Right atrium auricular region (tissue), 2 donors: ENCODE measurements around the gene TACO1. TPM values are rescaled to one million over a fixed set of nuclear protein-coding genes. Genes with fewer than 3 reads are reported as not detected.

ENCODE experiments used
- DNase-seq: peaks from one replicate; pipeline ENCODE4 v3.0.0-alpha.2; 2019; ENCODE audit warnings: low spot score
- H3K27ac ChIP-seq, 2 donors: fragments of 200-600 bp; sonication (generic); 1 replicate in 1 of 2; 2 replicates in 1 of 2; pipeline ENCODE4 v1.5.1; 2016 to 2019
- H3K27me3 ChIP-seq, 2 donors: fragments of 200-600 bp; sonication (generic); one replicate each; pipeline versions ENCODE4 v1.5.1 to v1.6.0; 2017 to 2019
- H3K36me3 ChIP-seq: fragments of 200-600 bp; sonication (generic); one replicate; pipeline ENCODE4 v1.5.1; 2016
- H3K4me1 ChIP-seq, 2 donors: fragments of 200-600 bp; sonication (generic); one replicate each; pipeline versions ENCODE4 v1.5.1 to v1.6.0; 2017 to 2019
- H3K4me3 ChIP-seq, 2 donors: fragments of 200-600 bp; sonication (generic); 1 replicate in 1 of 2; 2 replicates in 1 of 2; pipeline ENCODE4 v1.5.1; 2017 to 2019; ENCODE audit warnings: mild to moderate bottlenecking in 1 of 2, moderate library complexity in 1 of 2
- H3K9me3 ChIP-seq, 2 donors: fragments of 200-600 bp; sonication (generic); one replicate each; pipeline ENCODE4 v1.5.1; 2019
- total RNA-seq, 2 donors: library from RNA; depleted of rRNA; stranded (reverse); fragments of >200 nt; gene quantifications; one replicate each; pipeline ENCODE4 v1.1.0, GENCODE V29; 2016
- TF ChIP-seq, protein P1 (sequence below), 2 donors: fragments of 200-600 bp; sonication (generic); IDR thresholded peaks; one replicate each; pipeline ENCODE4 v1.5.1; 2019; ENCODE audit warnings: antibody characterized with exemption in 2 of 2

The TACO1 gene
- total RNA-seq, 2 donors from 2014 or later = 18.2 to 27.7 TPM

DNA sequence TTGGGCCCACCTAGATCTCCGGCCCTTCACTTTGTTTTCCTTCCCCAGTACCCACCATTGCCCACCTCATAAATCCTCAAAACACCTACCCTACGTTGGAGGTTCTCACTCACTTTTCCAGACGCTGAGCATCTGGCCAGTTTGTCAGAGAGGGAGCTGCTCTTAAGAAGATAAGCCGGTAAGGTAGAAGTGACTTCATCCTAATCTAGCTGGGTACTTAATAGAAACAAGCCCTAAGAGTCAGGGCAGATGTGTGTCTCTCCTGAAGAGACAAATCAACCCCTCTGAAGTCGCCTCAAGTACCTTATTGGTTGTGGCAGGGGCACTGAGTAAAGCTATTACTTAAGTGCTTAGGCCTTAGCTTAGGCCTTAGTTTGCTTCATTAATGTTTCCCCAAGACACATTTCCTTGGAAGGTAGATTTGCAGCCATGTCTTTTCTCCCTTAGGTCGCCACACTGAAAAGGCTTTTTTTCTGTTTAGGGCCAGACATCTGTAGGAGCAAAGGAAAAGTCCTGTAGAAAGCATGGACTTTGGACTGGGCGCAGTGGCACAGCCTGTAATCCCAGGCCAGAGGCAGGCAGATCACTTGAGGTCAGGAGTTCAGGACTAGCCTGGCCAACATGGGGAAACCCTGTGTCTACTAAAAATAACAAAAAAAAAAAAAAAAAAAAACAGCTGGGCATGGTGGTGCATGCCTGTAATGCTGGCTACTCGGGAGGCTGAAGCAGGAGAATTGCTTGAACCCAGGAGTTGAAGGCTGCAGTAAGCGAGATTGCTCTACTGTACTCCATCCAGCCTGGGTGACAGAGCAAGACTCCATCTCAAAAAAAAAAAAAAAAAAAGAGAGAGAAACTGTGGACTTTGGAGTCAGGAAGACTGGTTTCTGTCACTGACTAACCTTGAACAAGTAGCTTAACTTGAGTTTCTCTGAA is 1.0 kb downstream of the TACO1 start:
- DNase-seq = no peak
- TF ChIP-seq, protein P1, sequence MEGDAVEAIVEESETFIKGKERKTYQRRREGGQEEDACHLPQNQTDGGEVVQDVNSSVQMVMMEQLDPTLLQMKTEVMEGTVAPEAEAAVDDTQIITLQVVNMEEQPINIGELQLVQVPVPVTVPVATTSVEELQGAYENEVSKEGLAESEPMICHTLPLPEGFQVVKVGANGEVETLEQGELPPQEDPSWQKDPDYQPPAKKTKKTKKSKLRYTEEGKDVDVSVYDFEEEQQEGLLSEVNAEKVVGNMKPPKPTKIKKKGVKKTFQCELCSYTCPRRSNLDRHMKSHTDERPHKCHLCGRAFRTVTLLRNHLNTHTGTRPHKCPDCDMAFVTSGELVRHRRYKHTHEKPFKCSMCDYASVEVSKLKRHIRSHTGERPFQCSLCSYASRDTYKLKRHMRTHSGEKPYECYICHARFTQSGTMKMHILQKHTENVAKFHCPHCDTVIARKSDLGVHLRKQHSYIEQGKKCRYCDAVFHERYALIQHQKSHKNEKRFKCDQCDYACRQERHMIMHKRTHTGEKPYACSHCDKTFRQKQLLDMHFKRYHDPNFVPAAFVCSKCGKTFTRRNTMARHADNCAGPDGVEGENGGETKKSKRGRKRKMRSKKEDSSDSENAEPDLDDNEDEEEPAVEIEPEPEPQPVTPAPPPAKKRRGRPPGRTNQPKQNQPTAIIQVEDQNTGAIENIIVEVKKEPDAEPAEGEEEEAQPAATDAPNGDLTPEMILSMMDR (IDR thresholded peaks at IDR 0.05) = no peak
- Histone ChIP-seq H3K27me3 (no peaks in the 10 kb centered on the region), H3K36me3 (peaks cover 28% of the 10 kb centered on the region), H3K4me3 (peak overlapping the region; percentile 95 to 99), H3K9me3 (no peaks in the 10 kb centered on the region), H3K27ac (peak overlapping the region; percentile 84 to 92), H3K4me1 (peaks cover 0 to 16% of the 10 kb centered on the region in 2 donors)

DNA sequence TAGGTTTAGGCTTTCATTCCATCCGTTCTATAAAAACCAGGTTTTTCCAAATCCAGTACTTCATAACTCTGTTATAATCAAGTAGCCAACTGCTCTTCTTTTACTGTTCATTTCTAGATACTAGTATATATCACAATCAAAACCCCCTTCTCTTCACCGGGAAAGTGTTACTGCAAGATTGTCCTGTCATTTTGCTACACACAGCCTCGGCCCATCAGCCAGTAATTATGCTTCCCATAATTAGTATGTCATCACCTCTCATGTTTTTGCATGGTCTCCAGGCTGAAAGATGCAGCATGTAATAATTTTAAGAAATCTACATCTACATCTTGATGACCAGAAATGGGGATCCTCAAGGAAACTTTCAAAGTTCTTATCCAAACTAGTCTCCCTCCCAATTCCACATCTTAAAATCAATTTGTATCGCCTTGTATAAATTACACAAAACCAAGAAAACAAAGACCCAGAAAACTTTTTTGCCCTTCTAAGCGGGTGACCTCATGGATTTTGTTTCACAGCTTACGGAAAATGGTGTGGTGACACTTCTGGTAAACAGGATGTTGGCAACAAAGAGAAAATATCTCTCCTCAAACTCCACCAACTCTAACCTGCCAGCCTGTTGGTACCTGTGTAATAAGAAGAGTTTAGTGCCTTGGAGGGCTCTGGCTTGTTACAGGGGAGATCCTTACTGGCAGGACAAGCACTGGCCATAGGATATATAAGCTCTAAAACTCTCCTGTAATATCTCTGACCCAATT is 9.3 kb downstream of the TACO1 start:
- no peak overlapping the region for H3K4me3 ChIP-seq
- TF ChIP-seq, protein P1 (IDR thresholded peaks at IDR 0.05) = no peak
- no peak for DNase-seq
- no peaks in the 10 kb centered on the region for H3K4me1 ChIP-seq
- H3K27ac ChIP-seq = no peak overlapping the region
- peaks cover 47% of the 10 kb centered on the region for H3K36me3 ChIP-seq
- no peaks in the 10 kb centered on the region for H3K27me3 ChIP-seq
- H3K9me3 ChIP-seq = no peaks in the 10 kb centered on the region

DNA sequence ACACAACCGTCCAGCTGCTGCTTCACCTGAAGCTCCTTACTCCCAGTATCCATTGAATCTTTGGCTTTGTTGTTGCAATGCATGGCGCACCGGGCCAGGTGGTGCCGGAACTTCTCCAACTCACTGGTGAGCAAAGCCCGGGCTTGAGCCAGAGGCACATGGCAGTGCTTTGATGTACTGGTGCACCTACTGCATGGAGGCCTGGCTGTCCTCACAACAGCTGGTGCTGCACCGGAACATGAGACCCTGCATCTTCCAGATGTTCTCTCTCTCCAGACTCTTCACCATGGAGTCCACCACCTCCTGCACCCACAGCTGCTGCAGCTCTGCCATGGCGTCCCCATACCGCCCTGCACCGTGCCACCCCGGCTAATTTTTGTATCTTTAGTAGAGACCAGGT is 10.2 kb downstream of the TACO1 start:
- no peaks in the 10 kb centered on the region for H3K9me3 ChIP-seq
- no peak for DNase-seq
- no peak overlapping the region for H3K4me3 ChIP-seq
- no peak overlapping the region for H3K27ac ChIP-seq
- TF ChIP-seq, protein P1 (IDR thresholded peaks at IDR 0.05) = no peak
- H3K27me3 ChIP-seq = no peaks in the 10 kb centered on the region
- peaks cover 39% of the 10 kb centered on the region for H3K36me3 ChIP-seq
- no peaks in the 10 kb centered on the region for H3K4me1 ChIP-seq

DNA sequence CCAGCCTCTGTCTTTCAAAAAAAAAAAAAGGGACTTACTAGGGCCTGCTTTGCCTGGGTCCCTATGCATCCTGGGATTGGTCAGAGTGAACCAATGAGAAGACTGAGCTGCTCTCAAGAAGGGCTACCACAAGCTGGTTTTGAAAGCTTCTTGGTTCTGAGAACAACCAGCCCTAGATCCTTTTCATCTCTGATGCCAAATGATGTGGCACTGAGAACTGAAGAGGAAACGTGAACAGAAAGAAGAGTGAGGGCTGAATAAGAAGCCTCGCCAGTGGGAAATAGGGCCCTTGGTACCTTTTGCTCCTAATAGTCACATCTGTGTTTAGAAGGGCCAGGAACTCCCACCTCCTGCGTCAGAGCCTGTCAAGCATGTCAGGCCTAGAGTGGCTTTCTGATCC is 10.7 kb downstream of the TACO1 start:
- Histone ChIP-seq H3K4me3 (no peak overlapping the region), H3K4me1 (no peaks in the 10 kb centered on the region), H3K36me3 (peaks cover 34% of the 10 kb centered on the region), H3K9me3 (no peaks in the 10 kb centered on the region), H3K27me3 (no peaks in the 10 kb centered on the region), H3K27ac (no peak overlapping the region)
- TF ChIP-seq, protein P1 (IDR thresholded peaks at IDR 0.05) = no peak
- no peak for DNase-seq

DNA sequence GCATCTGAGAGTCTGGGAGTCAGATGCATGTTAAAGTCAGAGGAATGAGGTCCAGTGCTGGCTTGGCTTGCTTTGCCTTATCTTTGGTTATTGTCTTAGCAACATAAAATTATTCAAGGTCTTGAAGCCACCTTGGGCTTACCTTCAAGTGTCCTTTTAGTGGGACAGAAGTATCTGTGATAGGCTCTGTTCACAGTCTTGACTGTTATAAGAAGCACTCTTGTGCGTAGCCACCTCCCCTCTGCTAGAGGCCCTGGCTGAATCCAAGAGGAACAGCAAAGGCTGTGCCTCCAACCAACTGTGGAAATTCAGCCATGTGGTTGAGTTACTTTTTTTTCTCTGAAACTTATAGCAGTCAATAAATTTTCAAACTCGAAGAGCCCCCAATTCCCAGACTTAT is 13.0 kb downstream of the TACO1 start:
- Histone ChIP-seq H3K27ac (no peak overlapping the region), H3K36me3 (peaks cover 11% of the 10 kb centered on the region), H3K27me3 (no peaks in the 10 kb centered on the region), H3K4me1 (no peaks in the 10 kb centered on the region), H3K4me3 (no peak overlapping the region), H3K9me3 (no peaks in the 10 kb centered on the region)
- TF ChIP-seq, protein P1 (IDR thresholded peaks at IDR 0.05) = no peak
- DNase-seq = peak; percentile 32
